OCI-LY1 (cell line): ENCODE data around the gene UBXN10.

ENCODE experiments used
- H2AFZ ChIP-seq: fragments of 200-600 bp; sonication (generic), shearing (Covaris generic); 2 replicates; pipeline ENCODE4 v1.6.0; 2014; ENCODE audit warnings: antibody characterized with exemption, mild to moderate bottlenecking, low read length
- H3F3A ChIP-seq: fragments of 200-600 bp; sonication (generic), shearing (Covaris generic); 2 replicates; pipeline ENCODE4 v1.6.0; 2014; ENCODE audit warnings: mild to moderate bottlenecking, antibody characterized with exemption, low read length, moderate library complexity; ENCODE audit not compliant: insufficient read depth
- H3K27ac ChIP-seq: fragments of 200-600 bp; sonication (generic); 2 replicates; pipeline ENCODE4 v1.5.1; 2014; ENCODE audit warnings: low read length, mixed run types, mild to moderate bottlenecking, low read depth; ENCODE audit not compliant: poor library complexity, severe bottlenecking
- H3K27me3 ChIP-seq: fragments of 200-600 bp; sonication (generic); 2 replicates; pipeline ENCODE4 v1.6.0; 2014; ENCODE audit warnings: antibody characterized with exemption, mild to moderate bottlenecking, low read length, moderate library complexity; ENCODE audit not compliant: insufficient read depth
- H3K36me3 ChIP-seq: fragments of 200-600 bp; sonication (generic); 2 replicates; pipeline ENCODE4 v1.6.1; 2014; ENCODE audit warnings: mild to moderate bottlenecking, antibody characterized with exemption, low read length, moderate library complexity, mixed read lengths; ENCODE audit not compliant: insufficient read depth
- H3K4me1 ChIP-seq: fragments of 200-600 bp; sonication (generic); 2 replicates; pipeline ENCODE4 v1.5.1; 2014; ENCODE audit warnings: mild to moderate bottlenecking, low read length, moderate library complexity; ENCODE audit not compliant: insufficient read depth, severe bottlenecking
- H3K4me2 ChIP-seq: fragments of 200-600 bp; sonication (generic), shearing (Covaris generic); 2 replicates; pipeline ENCODE4 v1.6.1; 2014; ENCODE audit warnings: low read length
- H3K4me3 ChIP-seq: fragments of 200-600 bp; sonication (generic); 2 replicates; pipeline ENCODE4 v1.5.1; 2014; ENCODE audit warnings: low read length, low read depth, mild to moderate bottlenecking, mixed read lengths; ENCODE audit not compliant: poor library complexity, severe bottlenecking
- H3K79me2 ChIP-seq: fragments of 200-600 bp; shearing (Covaris generic); 2 replicates; pipeline ENCODE4 v1.6.1; 2016; ENCODE audit warnings: mixed run types, low read length, mixed read lengths; ENCODE audit not compliant: insufficient read depth
- H3K9ac ChIP-seq: fragments of 200-600 bp; sonication (generic), shearing (Covaris generic); 2 replicates; pipeline ENCODE4 v1.6.1; 2014; ENCODE audit warnings: mild to moderate bottlenecking, low read length, mixed read lengths
- H3K9me2 ChIP-seq: fragments of 200-600 bp; sonication (generic), shearing (Covaris generic); 2 replicates; pipeline ENCODE4 v1.6.1; 2014; ENCODE audit warnings: low read depth, mild to moderate bottlenecking, low read length, mixed read lengths
- H3K9me3 ChIP-seq: fragments of 200-600 bp; shearing (Covaris generic); 2 replicates; pipeline ENCODE4 v1.6.1; 2014; ENCODE audit warnings: low read length, mixed read lengths
- H4K20me1 ChIP-seq: fragments of 200-600 bp; sonication (generic), shearing (Covaris generic); 2 replicates; pipeline ENCODE4 v1.6.0; 2016; ENCODE audit warnings: mild to moderate bottlenecking, low read length; ENCODE audit not compliant: insufficient read depth
- EZH2 ChIP-seq: fragments of 200-600 bp; sonication (generic), shearing (Covaris generic); IDR thresholded peaks from 2 replicates; pipeline ENCODE4 v1.8.0; 2017; ENCODE audit warnings: borderline replicate concordance, mixed run types, mild to moderate bottlenecking, antibody characterized with exemption, low read length, moderate library complexity, mixed read lengths
- TF ChIP-seq, protein P1 (sequence below): fragments of 200-600 bp; sonication (generic), shearing (Covaris generic); IDR thresholded peaks from 2 replicates; pipeline ENCODE4 v1.5.1; 2017; ENCODE audit warnings: mild to moderate bottlenecking, antibody characterized with exemption, low read length, moderate library complexity, mixed read lengths

UBXN10 gene

DNA sequence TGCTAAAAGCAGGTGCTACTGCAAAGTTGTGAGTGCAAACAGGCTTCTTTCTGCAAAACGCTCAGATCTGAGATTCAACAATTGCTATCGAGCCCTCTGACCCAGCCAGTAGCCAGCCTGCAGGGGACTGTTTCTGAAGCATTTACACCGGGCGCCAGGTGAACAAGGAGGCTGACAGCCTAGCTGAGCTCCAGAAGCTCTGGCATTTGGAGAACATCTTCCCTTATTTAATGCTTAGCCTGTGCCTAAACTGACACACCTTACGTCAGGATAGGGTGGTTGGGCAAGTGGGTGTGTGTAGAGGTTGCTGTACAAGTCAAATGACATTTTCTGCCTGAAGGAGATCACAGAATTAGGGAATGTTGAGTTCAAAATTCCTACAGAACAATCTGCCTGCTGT lies 16.3 kb downstream of the UBXN10 start:
- no peaks in the 10 kb centered on the region for H3K79me2 ChIP-seq
- H3K4me1 ChIP-seq: no peaks in the 10 kb centered on the region
- no peak overlapping the region for H3K27ac ChIP-seq
- no peaks in the 10 kb centered on the region for H3K9me2 ChIP-seq
- no peak for TF ChIP-seq EZH2
- TF ChIP-seq, protein P1, sequence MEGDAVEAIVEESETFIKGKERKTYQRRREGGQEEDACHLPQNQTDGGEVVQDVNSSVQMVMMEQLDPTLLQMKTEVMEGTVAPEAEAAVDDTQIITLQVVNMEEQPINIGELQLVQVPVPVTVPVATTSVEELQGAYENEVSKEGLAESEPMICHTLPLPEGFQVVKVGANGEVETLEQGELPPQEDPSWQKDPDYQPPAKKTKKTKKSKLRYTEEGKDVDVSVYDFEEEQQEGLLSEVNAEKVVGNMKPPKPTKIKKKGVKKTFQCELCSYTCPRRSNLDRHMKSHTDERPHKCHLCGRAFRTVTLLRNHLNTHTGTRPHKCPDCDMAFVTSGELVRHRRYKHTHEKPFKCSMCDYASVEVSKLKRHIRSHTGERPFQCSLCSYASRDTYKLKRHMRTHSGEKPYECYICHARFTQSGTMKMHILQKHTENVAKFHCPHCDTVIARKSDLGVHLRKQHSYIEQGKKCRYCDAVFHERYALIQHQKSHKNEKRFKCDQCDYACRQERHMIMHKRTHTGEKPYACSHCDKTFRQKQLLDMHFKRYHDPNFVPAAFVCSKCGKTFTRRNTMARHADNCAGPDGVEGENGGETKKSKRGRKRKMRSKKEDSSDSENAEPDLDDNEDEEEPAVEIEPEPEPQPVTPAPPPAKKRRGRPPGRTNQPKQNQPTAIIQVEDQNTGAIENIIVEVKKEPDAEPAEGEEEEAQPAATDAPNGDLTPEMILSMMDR: no peak
- no peak overlapping the region for H3K4me2 ChIP-seq
- H3K36me3 ChIP-seq: no peaks in the 10 kb centered on the region
- H3K4me3 ChIP-seq: no peak overlapping the region
- H3K27me3 ChIP-seq: no peaks in the 10 kb centered on the region
- no peaks in the 10 kb centered on the region for H3F3A ChIP-seq
- H3K9ac ChIP-seq: no peak overlapping the region
- no peaks in the 10 kb centered on the region for H4K20me1 ChIP-seq
- no peak overlapping the region for H2AFZ ChIP-seq
- H3K9me3 ChIP-seq: no peaks in the 10 kb centered on the region

DNA sequence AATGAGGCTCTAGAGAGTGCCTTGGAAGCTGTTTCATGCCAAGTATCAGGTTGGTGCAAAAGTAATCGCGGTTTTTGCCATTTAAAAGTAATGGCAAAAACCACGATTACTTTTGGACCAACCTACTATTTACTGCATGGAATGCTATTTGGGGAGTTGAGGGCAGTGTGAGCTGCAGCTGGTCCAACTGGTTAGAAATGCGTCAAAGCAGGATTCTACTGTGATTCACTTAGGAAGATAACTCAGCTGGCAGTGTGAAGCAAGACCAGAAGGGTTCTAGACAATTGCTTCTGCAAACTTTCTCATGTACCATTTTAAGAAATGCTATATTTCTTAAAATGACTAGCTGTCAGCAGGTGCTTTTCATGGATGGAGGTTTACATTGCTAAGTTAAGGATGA lies 21.6 kb downstream of the UBXN10 start:
- TF ChIP-seq, protein P1: no peak
- no peak for TF ChIP-seq EZH2
- no peak overlapping the region for H3K4me2 ChIP-seq
- H3K9me2 ChIP-seq: no peaks in the 10 kb centered on the region
- no peaks in the 10 kb centered on the region for H3K9me3 ChIP-seq
- no peaks in the 10 kb centered on the region for H3K79me2 ChIP-seq
- H3F3A ChIP-seq: no peaks in the 10 kb centered on the region
- H3K4me3 ChIP-seq: no peak overlapping the region
- H3K27ac ChIP-seq: no peak overlapping the region
- H3K9ac ChIP-seq: no peak overlapping the region
- no peaks in the 10 kb centered on the region for H4K20me1 ChIP-seq
- peaks cover 5% of the 10 kb centered on the region for H3K4me1 ChIP-seq
- peaks cover 7% of the 10 kb centered on the region; the same call in 1 of the 2 replicates for H3K27me3 ChIP-seq
- H2AFZ ChIP-seq: no peak overlapping the region
- no peaks in the 10 kb centered on the region for H3K36me3 ChIP-seq

DNA sequence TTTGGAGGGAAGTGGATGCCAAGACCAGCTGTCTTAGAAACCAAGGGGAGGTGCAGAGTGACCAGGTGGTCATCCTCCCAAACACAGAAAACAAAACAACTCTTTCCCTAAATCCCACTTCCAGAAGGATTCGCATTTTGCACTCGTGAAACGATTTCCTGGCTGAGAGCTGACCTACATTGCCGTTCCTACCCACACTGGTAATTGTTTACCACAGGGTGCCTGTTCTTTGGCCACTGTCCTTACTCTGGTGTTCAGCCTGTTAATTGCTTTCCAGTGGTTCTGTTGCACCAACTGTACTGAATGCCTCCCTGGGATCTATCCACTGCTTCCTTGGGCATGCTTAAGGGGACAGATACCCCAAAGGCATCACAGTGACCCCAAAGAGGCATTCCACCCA lies 23.6 kb downstream of the UBXN10 start:
- TF ChIP-seq, protein P1: no peak
- TF ChIP-seq EZH2: no peak
- H3K9me2 ChIP-seq: no peaks in the 10 kb centered on the region
- no peak overlapping the region for H2AFZ ChIP-seq
- H3K4me2 ChIP-seq: no peak overlapping the region
- peaks cover 7% of the 10 kb centered on the region; the same call in 1 of the 2 replicates for H3K27me3 ChIP-seq
- no peaks in the 10 kb centered on the region for H3K79me2 ChIP-seq
- H4K20me1 ChIP-seq: no peaks in the 10 kb centered on the region
- H3F3A ChIP-seq: no peaks in the 10 kb centered on the region
- no peaks in the 10 kb centered on the region for H3K9me3 ChIP-seq
- no peak overlapping the region for H3K27ac ChIP-seq
- peaks cover 12% of the 10 kb centered on the region for H3K4me1 ChIP-seq
- no peaks in the 10 kb centered on the region for H3K36me3 ChIP-seq
- no peak overlapping the region for H3K9ac ChIP-seq
- no peak overlapping the region for H3K4me3 ChIP-seq
